IMR-90 (cell line): Measurements from ENCODE around the gene MEGF11. TPM values are rescaled to one million over a fixed set of nuclear protein-coding genes. Genes with fewer than 3 reads are reported as not detected.

Source experiments
- ATAC-seq: fragments of 200-7000 bp; cut with Tn5 transposase; 2 replicates; pipeline ENCODE4 v1.9.1; 2020; ENCODE audit warnings: low read depth, mild to moderate bottlenecking, moderate library complexity
- BruUV-seq: library from RNA; stranded (reverse); fragments of 400-500 nt; replicated peaks from 2 replicates; lab custom pipeline; 2021; lab: Mats Ljungman, UMichigan
- CTCF ChIA-PET: fragments of 300-600 bp; formaldehyde crosslinking; extraction: SDS; loops from one replicate; lab custom pipeline; 2021; ENCODE audit warnings: antibody characterized with exemption; lab: Yijun Ruan, JAX
- POLR2A ChIA-PET: fragments of 300-600 bp; sonication (Branson Sonifier 250); formaldehyde crosslinking; loops from one replicate; lab custom pipeline; 2022; ENCODE audit warnings: antibody characterized with exemption; ENCODE audit not compliant: unreplicated experiment; lab: Charles Lee
- DNase-seq: peaks from one replicate; pipeline ENCODE4 v3.0.0; 2013
- H2AFZ ChIP-seq: replicated peaks from 2 replicates; pipeline ENCODE3; 2013; ENCODE audit warnings: low read length, mild to moderate bottlenecking; ENCODE audit not compliant: poor library complexity
- H2AK5ac ChIP-seq: 2 replicates; pipeline ENCODE4 v1.6.1; 2013; ENCODE audit warnings: low read depth, low read length, inconsistent platforms
- H2AK9ac ChIP-seq: replicated peaks from 2 replicates; pipeline ENCODE3; 2013; ENCODE audit warnings: mild to moderate bottlenecking, low read depth, low read length, moderate library complexity; ENCODE audit not compliant: poor library complexity
- H2BK120ac ChIP-seq: 2 replicates; pipeline ENCODE4 v1.6.1; 2013; ENCODE audit warnings: low read depth, low read length, inconsistent platforms
- H2BK15ac ChIP-seq: 3 replicates; pipeline ENCODE4 v1.6.1; 2013; ENCODE audit warnings: low read depth, low read length, inconsistent platforms
- H2BK20ac ChIP-seq: 2 replicates; pipeline ENCODE4 v1.6.1; 2013; ENCODE audit warnings: low read depth, mild to moderate bottlenecking, inconsistent platforms, low read length, moderate library complexity
- H2BK5ac ChIP-seq: 2 replicates; pipeline ENCODE4 v1.6.1; 2013; ENCODE audit warnings: mild to moderate bottlenecking, low read depth, low read length, inconsistent platforms; ENCODE audit not compliant: poor library complexity, severe bottlenecking
- H3K14ac ChIP-seq: replicated peaks from 2 replicates; pipeline ENCODE4 v1.6.1; 2013; ENCODE audit warnings: low read depth, low read length, inconsistent platforms
- H3K18ac ChIP-seq: 2 replicates; pipeline ENCODE4 v1.6.1; 2013; ENCODE audit warnings: low read depth, low read length, control low read depth
- H3K23ac ChIP-seq: 2 replicates; pipeline ENCODE4 v1.6.1; 2013; ENCODE audit warnings: low read depth, low read length, inconsistent platforms
- H3K27ac ChIP-seq: 2 replicates; pipeline ENCODE4 v1.5.1; 2013; ENCODE audit warnings: mild to moderate bottlenecking, control low read depth, low read length; ENCODE audit not compliant: insufficient read depth
- H3K27me3 ChIP-seq: 2 replicates; pipeline ENCODE4 v1.6.1; 2013; ENCODE audit warnings: low read length; ENCODE audit not compliant: control insufficient read depth, insufficient read depth
- H3K36me3 ChIP-seq: 2 replicates; pipeline ENCODE4 v1.6.1; 2013; ENCODE audit warnings: low read length, mixed read lengths; ENCODE audit not compliant: control insufficient read depth, insufficient read depth
- H3K4ac ChIP-seq: 2 replicates; pipeline ENCODE4 v1.6.1; 2013; ENCODE audit warnings: low read depth, low read length, inconsistent platforms
- H3K4me1 ChIP-seq: 2 replicates; pipeline ENCODE4 v1.6.1; 2013; ENCODE audit warnings: low read length, mixed read lengths; ENCODE audit not compliant: control insufficient read depth, insufficient read depth
- H3K4me2 ChIP-seq: 2 replicates; pipeline ENCODE4 v1.6.1; 2013; ENCODE audit warnings: low read depth, mild to moderate bottlenecking, control low read depth, low read length, moderate library complexity
- H3K4me3 ChIP-seq: 2 replicates; pipeline ENCODE4 v1.5.1; 2013; ENCODE audit warnings: low read depth, mild to moderate bottlenecking, control low read depth, low read length, moderate library complexity; ENCODE audit not compliant: insufficient read depth
- H3K56ac ChIP-seq: 2 replicates; pipeline ENCODE4 v1.6.1; 2013; ENCODE audit warnings: low read length, inconsistent platforms; ENCODE audit not compliant: insufficient read depth; ENCODE audit errors: extremely low read depth
- H3K79me1 ChIP-seq, 2 experiments: 2 replicates each; pipeline ENCODE4 v1.6.1; 2013; ENCODE audit warnings: low read length in 2 of 2, inconsistent platforms in 1 of 2, low read depth in 1 of 2
- H3K9ac ChIP-seq: 2 replicates; pipeline ENCODE4 v1.6.1; 2013; ENCODE audit warnings: low read depth, low read length, control low read depth
- H3K9me1 ChIP-seq: 2 replicates; pipeline ENCODE4 v1.6.1; 2013; ENCODE audit warnings: low read length, inconsistent platforms; ENCODE audit not compliant: insufficient read depth
- H3K9me3 ChIP-seq: 2 replicates; pipeline ENCODE4 v1.6.1; 2013; ENCODE audit warnings: low read length; ENCODE audit not compliant: control insufficient read depth, insufficient read depth
- H4K20me1 ChIP-seq: 2 replicates; pipeline ENCODE4 v1.6.1; 2013; ENCODE audit warnings: low read length, inconsistent platforms; ENCODE audit not compliant: insufficient read depth
- H4K5ac ChIP-seq: 2 replicates; pipeline ENCODE4 v1.6.1; 2013; ENCODE audit warnings: mild to moderate bottlenecking, low read depth, low read length, control low read depth
- H4K8ac ChIP-seq, 2 experiments: 2 replicates each; pipeline ENCODE4 v1.6.1; 2013; ENCODE audit warnings: low read depth in 2 of 2, low read length in 2 of 2, control low read depth in 1 of 2, inconsistent platforms in 1 of 2
- H4K91ac ChIP-seq: 2 replicates; pipeline ENCODE4 v1.6.1; 2013; ENCODE audit warnings: low read depth, low read length, inconsistent platforms; ENCODE audit not compliant: insufficient read depth
- CEBPB ChIP-seq: IDR thresholded peaks from 2 replicates; pipeline ENCODE4 v1.6.1; 2012; ENCODE audit warnings: low read depth, low read length, improper control_type of control experiment
- CHD1 ChIP-seq: IDR thresholded peaks from 2 replicates; pipeline ENCODE4 v1.6.1; 2012; ENCODE audit warnings: low read depth, low read length, improper control_type of control experiment
- CTCF ChIP-seq: conservative IDR thresholded peaks from 2 replicates; pipeline ENCODE4 v1.5.1; 2012; ENCODE audit warnings: mild to moderate bottlenecking, low read depth, low read length, improper control_type of control experiment
- ELK1 ChIP-seq: fragments of 150-350 bp; IDR thresholded peaks from 2 replicates; pipeline ENCODE4 v1.6.1; 2016; ENCODE audit warnings: low read depth, mild to moderate bottlenecking, low read length, moderate library complexity, borderline replicate concordance
- FOS ChIP-seq: fragments of 150-350 bp; IDR thresholded peaks from 2 replicates; pipeline ENCODE4 v1.6.1; 2016; ENCODE audit warnings: low read depth, low read length
- MAFK ChIP-seq: IDR thresholded peaks from 2 replicates; pipeline ENCODE4 v1.6.1; 2012; ENCODE audit warnings: low read depth, low read length, improper control_type of control experiment
- MAZ ChIP-seq: IDR thresholded peaks from 2 replicates; pipeline ENCODE4 v1.6.1; 2012; ENCODE audit warnings: low read depth, mild to moderate bottlenecking, low read length, improper control_type of control experiment, moderate library complexity, borderline replicate concordance
- MXI1 ChIP-seq: IDR thresholded peaks from 2 replicates; pipeline ENCODE4 v1.6.1; 2012; ENCODE audit warnings: low read depth, mild to moderate bottlenecking, low read length, moderate library complexity, borderline replicate concordance
- NFE2L2 ChIP-seq: fragments of 150-350 bp; IDR thresholded peaks from 2 replicates; pipeline ENCODE4 v1.6.1; 2016; ENCODE audit warnings: low read depth, mild to moderate bottlenecking, low read length
- POLR2A ChIP-seq: IDR thresholded peaks from 2 replicates; pipeline ENCODE4 v1.6.1; 2012; ENCODE audit warnings: mild to moderate bottlenecking, low read depth, low read length
- RAD21 ChIP-seq: IDR thresholded peaks from 2 replicates; pipeline ENCODE4 v1.6.1; 2012; ENCODE audit warnings: low read length, improper control_type of control experiment
- RFX5 ChIP-seq: IDR thresholded peaks from 2 replicates; pipeline ENCODE4 v1.8.0; 2012; ENCODE audit warnings: low read depth, mild to moderate bottlenecking, low read length, moderate library complexity
- SMC3 ChIP-seq: fragments of 150-350 bp; IDR thresholded peaks from 2 replicates; pipeline ENCODE4 v1.6.1; 2016; ENCODE audit warnings: low read depth, mild to moderate bottlenecking, antibody characterized with exemption, low read length, moderate library complexity
- WGBS, 2 experiments: methylation state at CpG; one replicate each; pipeline versions ENCODE4 v1.1.5 to v1.1.7; 2013; ENCODE audit warnings: missing lambda C conversion rate in 2 of 2; ENCODE audit not compliant: insufficient read length in 1 of 2; ENCODE audit errors: extremely low coverage in 2 of 2; 5-methylcytosine and 5-hydroxymethylcytosine counted together
- dilution Hi-C: fragments of 300-500 bp; cut with HindIII; formaldehyde crosslinking; loops from one replicate; pipeline ENCODE4 v1.14.3; 2018; ENCODE audit warnings: low sequenced_read_pairs; ENCODE audit not compliant: unreplicated experiment
- in situ Hi-C: fragments of 300-500 bp; cut with MboI; formaldehyde crosslinking; loops from 3 replicates; pipeline ENCODE4 v1.14.3; 2019; ENCODE audit warnings: low sequenced_read_pairs, inconsistent platforms, mixed read lengths
- intact Hi-C: fragments of 100-400 bp; cut with micrococcal nuclease; formaldehyde crosslinking; loops from 2 replicates; pipeline ENCODE4 v1.10.0; 2022
- polyA plus RNA-seq, 3 experiments: library from polyadenylated mRNA; depleted of rRNA; stranded (reverse); fragments of >200 nt; gene quantifications; 2 replicates each; pipeline ENCODE4 v1.2.3, GENCODE V29; 2012; ENCODE audit warnings: low replicate concordance in 1 of 3
- total RNA-seq: library from RNA; depleted of rRNA; stranded (reverse); fragments of >200 nt; gene quantifications from 2 replicates; pipeline ENCODE4 v1.2.3, GENCODE V29; 2012

The MEGF11 gene
- total and polyA plus RNA-seq, 2 of the 4 experiments (the other 2 are of a cell fraction), result not detected

GRCh38 chr15:66287461-66288057, 34.0 kb upstream of the MEGF11 start:
- DNase-seq, result peak; percentile 14
- Histone ChIP-seq H2BK120ac (no peak overlapping the region), H3K4me1 (peaks cover 5% of the 10 kb centered on the region; the same call in 1 of the 2 replicates), H3K9me3 (no peaks in the 10 kb centered on the region), H3K4ac (no peak overlapping the region), H2BK15ac (no peak overlapping the region), H3K4me2 (no peak overlapping the region), H4K91ac (no peak overlapping the region), H3K23ac (no peak overlapping the region), H3K56ac (no peak overlapping the region), H3K14ac (no peak overlapping the region), H3K18ac (no peak overlapping the region), H3K79me1 (0 out of 4 replicates have a peak, but pooled peaks cover 0 to 2% of the 10 kb centered on the region in 2 experiments), H4K8ac (no peak overlapping the region), H4K5ac (no peak overlapping the region), H3K4me3 (no peak overlapping the region), H2AK5ac (no peak overlapping the region), H3K9ac (no peak overlapping the region), H2AK9ac (no peak overlapping the region), H3K27ac (no peak overlapping the region), H3K36me3 (no peaks in the 10 kb centered on the region), H3K27me3 (peaks cover 5% of the 10 kb centered on the region), H2BK5ac (no peak overlapping the region), H2BK20ac (no peak overlapping the region), H4K20me1 (no peaks in the 10 kb centered on the region), H2AFZ (no peak overlapping the region), H3K9me1 (no peaks in the 10 kb centered on the region)
- CTCF ChIA-PET, result no interaction called here
- in situ Hi-C loops, result loop anchor here (5.0 to 25.0 kb wide), 2 partner anchors 305 to 675 kb away; partner anchors contain the start of genes INTS14 and SLC24A1
- no TSS peak for BruUV-seq
- dilution Hi-C loops, result no loop called here
- POLR2A ChIA-PET, result no interaction called here
- TF ChIP-seq FOS, result no peak
- TF ChIP-seq RFX5, result no peak
- no peak for TF ChIP-seq MAZ
- TF ChIP-seq NFE2L2, result no peak
- TF ChIP-seq MXI1, result no peak
- no peak for TF ChIP-seq CHD1
- TF ChIP-seq RAD21, result peak; percentile 43
- TF ChIP-seq POLR2A, result no peak
- TF ChIP-seq CTCF, result peak; percentile 60
- no peak for TF ChIP-seq MAFK
- TF ChIP-seq SMC3, result peak; percentile 44
- no peak for TF ChIP-seq ELK1
- no peak for TF ChIP-seq CEBPB
- intact Hi-C loops, result loop anchor here (1.0 to 10.0 kb wide), 3 partner anchors 306 to 653 kb away; no protein-coding TSS in a partner anchor
- no peak for ATAC-seq
- no CpG with 5 or more reads among the region's 6 CpGs for WGBS, 2 experiments
